ENCODE measurements around the gene CLEC1A. TPM values are rescaled to one million over a fixed set of nuclear protein-coding genes. Genes with fewer than 3 reads are reported as not detected.
"Not testable (repeated sequence)": the region's sequence is repeated elsewhere in the genome, so short reads cannot be mapped to it uniquely, and the experiment has no call there.

CLEC1A gene
- total RNA-seq, 4 donors from 2014 or later: 6.0 to 19.4 (median 8.4) TPM

GRCh38 chr12:10027311-10027710 lies 71.5 kb downstream of the CLEC1A start:
- Histone ChIP-seq H3K27ac (no peak overlapping the region), H3K36me3 (no peaks in the 10 kb centered on the region), H3K4me1 (no peaks in the 10 kb centered on the region), H3K9me3 (no peaks in the 10 kb centered on the region), H3K27me3 (no peaks in the 10 kb centered on the region), H3K4me3 (no peak overlapping the region)
- TF ChIP-seq EP300 (IDR thresholded peaks at IDR 0.05): no peak
- no peak for TF ChIP-seq POLR2A (IDR thresholded peaks at IDR 0.05)
- TF ChIP-seq CTCF (IDR thresholded peaks at IDR 0.05): no peak
- 54 to 64% methylated on average over 3 of the region's 3 CpGs for WGBS, 2 donors
- DNase-seq (ENCODE audit: low spot score in 2 of 2): no peak

GRCh38 chr12:10026666-10027065 lies 72.1 kb downstream of the CLEC1A start:
- not testable (repeated sequence) for H3K27ac ChIP-seq; H3K9me3 ChIP-seq; H3K4me3 ChIP-seq; H3K36me3 ChIP-seq; H3K27me3 ChIP-seq; DNase-seq (ENCODE audit: low spot score in 2 of 2); H3K4me1 ChIP-seq
- 84 to 88% methylated on average over 4 of the region's 4 CpGs for WGBS, 2 donors

GRCh38 chr12:10025236-10025635 lies 73.5 kb downstream of the CLEC1A start:
- H3K9me3 ChIP-seq: no peaks in the 10 kb centered on the region
- H3K27me3 ChIP-seq: no peaks in the 10 kb centered on the region
- 62 to 76% methylated on average over 3 of the region's 3 CpGs for WGBS, 2 donors
- H3K4me3 ChIP-seq: no peak overlapping the region
- H3K36me3 ChIP-seq: no peaks in the 10 kb centered on the region
- TF ChIP-seq EP300 (IDR thresholded peaks at IDR 0.05) (no peak), POLR2A (IDR thresholded peaks at IDR 0.05) (no peak), CTCF (IDR thresholded peaks at IDR 0.05) (no peak)
- DNase-seq (ENCODE audit: low spot score in 2 of 2): no peak
- H3K4me1 ChIP-seq: no peaks in the 10 kb centered on the region
- H3K27ac ChIP-seq: no peak overlapping the region

GRCh38 chr12:10021342-10021741 lies 77.4 kb downstream of the CLEC1A start:
- Histone ChIP-seq H3K4me3 (no peak overlapping the region), H3K27ac (no peak overlapping the region), H3K4me1 (no peaks in the 10 kb centered on the region), H3K9me3 (no peaks in the 10 kb centered on the region), H3K27me3 (no peaks in the 10 kb centered on the region), H3K36me3 (no peaks in the 10 kb centered on the region)
- DNase-seq (ENCODE audit: low spot score in 2 of 2): no peak
- WGBS, 2 donors: 95 to 96% methylated on average over 3 of the region's 3 CpGs
- no peak for TF ChIP-seq CTCF (IDR thresholded peaks at IDR 0.05)
- no peak for TF ChIP-seq EP300 (IDR thresholded peaks at IDR 0.05)
- TF ChIP-seq POLR2A (IDR thresholded peaks at IDR 0.05): no peak

Other genes with a start within 250 kb of the CLEC1A start
- gene CLEC2B, start 229.6 kb downstream of the CLEC1A start, total RNA-seq: 10 to 100 TPM; 15.3 to 40.4 (median 22.7) TPM
- gene KLRF2, start 217.5 kb downstream of the CLEC1A start, total RNA-seq: not detected
- not detected for gene CLEC2A, start 166.6 kb downstream of the CLEC1A start, total RNA-seq
- gene CLEC12A, start 127.6 kb downstream of the CLEC1A start, total RNA-seq: 1 to 10 TPM in 1 of 4 donors, under 1 TPM in 2, not detected in 1; 0.22 to 6.1 (median 0.78) TPM
- gene CLEC1B, start 99.9 kb downstream of the CLEC1A start, total RNA-seq: not detected
- under 1 TPM in 1 of 4 donors, not detected in 3; 0.42 TPM for gene CLEC12B, start 88.4 kb downstream of the CLEC1A start, total RNA-seq
- gene CLEC9A, start 68.3 kb downstream of the CLEC1A start, total RNA-seq: under 1 TPM in 1 of 4 donors, not detected in 3; 0.21 TPM
- gene CLEC7A, start 31.2 kb upstream of the CLEC1A start, total RNA-seq: 10 to 100 TPM in 1 of 4 donors, 1 to 10 TPM in 3; 4.0 to 13.5 (median 7.9) TPM
- 10 to 100 TPM in 1 of 4 donors, 1 to 10 TPM in 2, under 1 TPM in 1; 0.84 to 18.1 (median 2.2) TPM for gene OLR1, start 73.1 kb upstream of the CLEC1A start, total RNA-seq
- gene TMEM52B, start 80.0 kb upstream of the CLEC1A start, total RNA-seq: under 1 TPM in 1 of 4 donors, not detected in 3; 0.21 TPM
- gene GABARAPL1, start 113.9 kb upstream of the CLEC1A start, total RNA-seq: 100 to 1,000 TPM; 116 to 168 (median 160) TPM
- 1 to 10 TPM in 3 of 4 donors, under 1 TPM in 1; 0.90 to 2.4 (median 1.4) TPM for gene KLRD1, start 208.9 kb upstream of the CLEC1A start, total RNA-seq

Measured in tibial nerve (tissue), 4 donors.